GM12878 (cell line): Measurements from ENCODE around the gene RUNDC3A. TPM values are rescaled to one million over a fixed set of nuclear protein-coding genes. Genes with fewer than 3 reads are reported as not detected.

Experiments
- BACH1 ChIP-seq: fragments of 450-650 bp; IDR thresholded peaks from 2 replicates; pipeline ENCODE4 v1.6.1; 2017; ENCODE audit warnings: mild to moderate bottlenecking, borderline replicate concordance
- BHLHE40 ChIP-seq, 2 experiments: fragments of 450-650 bp in 1 of 2; IDR thresholded peaks; 2 replicates each; pipeline ENCODE4 v1.6.1; 2011 to 2017; ENCODE audit warnings: low read depth in 2 of 2, borderline replicate concordance in 1 of 2, improper control_type of control experiment in 1 of 2, low read length in 1 of 2, mild to moderate bottlenecking in 1 of 2
- EED ChIP-seq: sonication (generic); IDR thresholded peaks from 2 replicates; pipeline ENCODE4 v1.6.1; 2016; ENCODE audit warnings: antibody characterized with exemption, low read depth
- FOS ChIP-seq: IDR thresholded peaks from 3 replicates; pipeline ENCODE4 v1.6.1; 2011; ENCODE audit warnings: borderline replicate concordance; ENCODE audit not compliant: insufficient read length; ENCODE audit errors: extremely low read depth
- HDGF ChIP-seq: fragments of 450-650 bp; IDR thresholded peaks from 2 replicates; pipeline ENCODE4 v1.6.1; 2016; ENCODE audit warnings: antibody characterized with exemption
- HSF1 ChIP-seq: fragments of 150-350 bp; IDR thresholded peaks from 2 replicates; pipeline ENCODE4 v1.6.1; 2014; ENCODE audit warnings: mild to moderate bottlenecking, low read depth, low read length
- IRF4 ChIP-seq: IDR thresholded peaks from 2 replicates; pipeline ENCODE4 v1.6.1; 2011; ENCODE audit warnings: low read depth, low read length
- JUND ChIP-seq: IDR thresholded peaks from 2 replicates; pipeline ENCODE4 v1.6.1; 2012; ENCODE audit warnings: low read depth, mild to moderate bottlenecking, low read length, improper control_type of control experiment, moderate library complexity
- KLF5 ChIP-seq: fragments of 450-650 bp; IDR thresholded peaks from 2 replicates; pipeline ENCODE4 v1.6.1; 2014; ENCODE audit warnings: mild to moderate bottlenecking; ENCODE audit not compliant: partially characterized antibody
- MEF2B ChIP-seq: fragments of 450-650 bp; IDR thresholded peaks from 2 replicates; pipeline ENCODE4 v1.6.1; 2018; ENCODE audit warnings: mild to moderate bottlenecking, moderate library complexity; ENCODE audit not compliant: partially characterized antibody, poor library complexity, severe bottlenecking
- PBX3 ChIP-seq: IDR thresholded peaks from 2 replicates; pipeline ENCODE4 v1.6.1; 2011; ENCODE audit warnings: mild to moderate bottlenecking, low read depth, low read length, moderate library complexity; ENCODE audit not compliant: insufficient replicate concordance
- POLR2A ChIP-seq: IDR thresholded peaks from 2 replicates; pipeline ENCODE4 v1.6.1; 2011; ENCODE audit warnings: low read depth, mild to moderate bottlenecking, low read length
- RAD51 ChIP-seq: fragments of 450-650 bp; IDR thresholded peaks from 2 replicates; pipeline ENCODE4 v1.6.1; 2016; ENCODE audit warnings: moderate library complexity, mild to moderate bottlenecking, inconsistent platforms
- RB1 ChIP-seq: fragments of 450-650 bp; formaldehyde crosslinking; IDR thresholded peaks from 2 replicates; pipeline ENCODE4 v1.6.1; 2017; ENCODE audit warnings: mild to moderate bottlenecking, borderline replicate concordance
- RELA ChIP-seq: fragments of 450-650 bp; IDR thresholded peaks from 2 replicates; pipeline ENCODE4 v1.8.0; 2014; ENCODE audit warnings: borderline replicate concordance; ENCODE audit not compliant: partially characterized antibody
- RFX5 ChIP-seq: IDR thresholded peaks from 2 replicates; pipeline ENCODE4 v1.6.1; 2011; ENCODE audit warnings: low read depth, low read length, improper control_type of control experiment
- TCF7 ChIP-seq: IDR thresholded peaks from 2 replicates; pipeline ENCODE4 v1.6.1; 2014; ENCODE audit warnings: antibody characterized with exemption, borderline replicate concordance
- ZNF24 ChIP-seq: fragments of 450-650 bp; IDR thresholded peaks from 2 replicates; pipeline ENCODE4 v1.6.1; 2017; ENCODE audit warnings: antibody characterized with exemption, mild to moderate bottlenecking
- polyA plus RNA-seq, 11 experiments: library from polyadenylated mRNA; depleted of rRNA in 4 of 11; unstranded in 6 of 11; stranded (reverse) in 5 of 11; fragments of >200 nt; fragmentation: Nextera tagmentation in 4 of 11; fragmentation: Illumina TruSeq in 1 of 11; extraction: Ambion mirVana in 4 of 11; extraction: Trizol in 1 of 11; gene quantifications; 1 replicate in 1 of 11; 2 replicates in 10 of 11; pipeline versions ENCODE4 v1.2.1 to v1.2.3, GENCODE V29; 2011 to 2016; ENCODE audit warnings: inconsistent platforms in 2 of 11, missing spikeins in 2 of 11, low read depth in 1 of 11
- total RNA-seq, 4 experiments: library from RNA; depleted of rRNA in 3 of 4; stranded (reverse); fragments of >200 nt in 3 of 4; fragmentation: Illumina TruSeq in 1 of 4; extraction: Trizol in 1 of 4; gene quantifications; 2 replicates each; pipeline versions ENCODE4 v1.2.1 to v1.2.3, GENCODE V29; 2013 to 2021
- TF ChIP-seq, protein P1 (sequence below): fragments of 450-650 bp; IDR thresholded peaks from 2 replicates; pipeline ENCODE4 v1.6.1; 2016; ENCODE audit warnings: mild to moderate bottlenecking
- TF ChIP-seq, protein P2 (sequence below): IDR thresholded peaks from 2 replicates; pipeline ENCODE4 v1.6.1; 2011; ENCODE audit warnings: borderline replicate concordance, low read depth, mild to moderate bottlenecking, moderate library complexity, mixed read lengths, low read length; ENCODE audit not compliant: insufficient read depth; ENCODE audit errors: extremely low read length
- TF ChIP-seq, protein P3 (sequence below): fragments of 450-650 bp; conservative IDR thresholded peaks from 2 replicates; pipeline ENCODE4 v1.6.1; 2017; ENCODE audit warnings: mild to moderate bottlenecking, moderate library complexity
- TF ChIP-seq, protein P4 (sequence below): IDR thresholded peaks from 2 replicates; pipeline ENCODE4 v1.6.1; 2012; ENCODE audit warnings: low read depth, low read length, improper control_type of control experiment

Gene RUNDC3A
- total and polyA plus RNA-seq, 10 of the 15 experiments (the other 5 are each of a cell fraction or from before 2014, with no cell fraction given) = 0.07 to 0.17 TPM; not detected in 8

DNA sequence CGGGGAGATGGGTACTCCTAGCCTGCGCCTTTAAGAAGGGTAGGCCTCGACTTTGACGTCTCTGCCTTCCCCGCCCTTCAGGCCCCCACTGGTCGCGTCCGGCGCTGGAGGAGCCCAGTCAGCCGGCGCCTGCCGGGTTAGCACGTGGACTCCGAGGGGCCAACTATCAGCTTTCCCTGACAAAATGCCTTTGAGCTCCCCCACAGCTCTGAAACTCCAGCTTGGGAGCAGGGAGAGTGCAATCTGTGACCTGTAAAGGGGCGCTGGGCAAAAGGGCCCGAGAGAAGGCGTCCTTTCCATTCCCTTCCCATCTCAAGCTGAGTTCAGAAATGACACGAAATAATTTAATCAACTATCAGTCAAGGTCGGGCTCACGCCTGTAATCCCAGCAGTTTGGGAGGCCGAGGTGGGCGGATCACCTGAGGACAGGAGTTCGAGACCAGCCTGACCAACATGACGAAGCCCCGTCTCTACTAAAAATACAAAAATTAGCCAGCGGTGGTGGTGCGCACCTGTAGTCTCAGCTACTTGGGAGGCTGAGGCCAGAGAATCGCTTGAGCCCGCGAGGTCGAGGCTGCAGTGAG is 18.6 kb downstream of the RUNDC3A start (continued):
- TF ChIP-seq BHLHE40 (IDR thresholded peaks at IDR 0.05; ENCODE audit: borderline replicate concordance in 1 of 2, low read depth in 2 of 2, low read length in 1 of 2) (peak; percentile 95 to 97), JUND (no peak), RELA (peak; percentile 20), EED (no peak), RB1 (0 out of 2 replicates have a peak, but pooled peaks have one; percentile 31), HSF1 (no peak), ZNF24 (no peak), TCF7 (no peak), RAD51 (peak; percentile 88), PBX3 (no peak), KLF5 (no peak), BACH1 (no peak), IRF4 (no peak), MEF2B (peak; percentile 42), HDGF (peak; percentile 60; the same call in 1 of the 2 replicates), FOS (no peak), POLR2A (no peak; the same call in 1 of the 2 replicates), RFX5 (no peak)
- TF ChIP-seq, protein P1, sequence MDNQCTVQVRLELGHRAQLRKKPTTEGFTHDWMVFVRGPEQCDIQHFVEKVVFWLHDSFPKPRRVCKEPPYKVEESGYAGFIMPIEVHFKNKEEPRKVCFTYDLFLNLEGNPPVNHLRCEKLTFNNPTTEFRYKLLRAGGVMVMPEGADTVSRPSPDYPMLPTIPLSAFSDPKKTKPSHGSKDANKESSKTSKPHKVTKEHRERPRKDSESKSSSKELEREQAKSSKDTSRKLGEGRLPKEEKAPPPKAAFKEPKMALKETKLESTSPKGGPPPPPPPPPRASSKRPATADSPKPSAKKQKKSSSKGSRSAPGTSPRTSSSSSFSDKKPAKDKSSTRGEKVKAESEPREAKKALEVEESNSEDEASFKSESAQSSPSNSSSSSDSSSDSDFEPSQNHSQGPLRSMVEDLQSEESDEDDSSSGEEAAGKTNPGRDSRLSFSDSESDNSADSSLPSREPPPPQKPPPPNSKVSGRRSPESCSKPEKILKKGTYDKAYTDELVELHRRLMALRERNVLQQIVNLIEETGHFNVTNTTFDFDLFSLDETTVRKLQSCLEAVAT = peak; percentile 93
- TF ChIP-seq, protein P2, sequence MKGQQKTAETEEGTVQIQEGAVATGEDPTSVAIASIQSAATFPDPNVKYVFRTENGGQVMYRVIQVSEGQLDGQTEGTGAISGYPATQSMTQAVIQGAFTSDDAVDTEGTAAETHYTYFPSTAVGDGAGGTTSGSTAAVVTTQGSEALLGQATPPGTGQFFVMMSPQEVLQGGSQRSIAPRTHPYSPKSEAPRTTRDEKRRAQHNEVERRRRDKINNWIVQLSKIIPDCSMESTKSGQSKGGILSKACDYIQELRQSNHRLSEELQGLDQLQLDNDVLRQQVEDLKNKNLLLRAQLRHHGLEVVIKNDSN = peak; percentile 77
- TF ChIP-seq, protein P3, sequence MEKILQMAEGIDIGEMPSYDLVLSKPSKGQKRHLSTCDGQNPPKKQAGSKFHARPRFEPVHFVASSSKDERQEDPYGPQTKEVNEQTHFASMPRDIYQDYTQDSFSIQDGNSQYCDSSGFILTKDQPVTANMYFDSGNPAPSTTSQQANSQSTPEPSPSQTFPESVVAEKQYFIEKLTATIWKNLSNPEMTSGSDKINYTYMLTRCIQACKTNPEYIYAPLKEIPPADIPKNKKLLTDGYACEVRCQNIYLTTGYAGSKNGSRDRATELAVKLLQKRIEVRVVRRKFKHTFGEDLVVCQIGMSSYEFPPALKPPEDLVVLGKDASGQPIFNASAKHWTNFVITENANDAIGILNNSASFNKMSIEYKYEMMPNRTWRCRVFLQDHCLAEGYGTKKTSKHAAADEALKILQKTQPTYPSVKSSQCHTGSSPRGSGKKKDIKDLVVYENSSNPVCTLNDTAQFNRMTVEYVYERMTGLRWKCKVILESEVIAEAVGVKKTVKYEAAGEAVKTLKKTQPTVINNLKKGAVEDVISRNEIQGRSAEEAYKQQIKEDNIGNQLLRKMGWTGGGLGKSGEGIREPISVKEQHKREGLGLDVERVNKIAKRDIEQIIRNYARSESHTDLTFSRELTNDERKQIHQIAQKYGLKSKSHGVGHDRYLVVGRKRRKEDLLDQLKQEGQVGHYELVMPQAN = peak; percentile 56; the same call in 1 of the 2 replicates
- TF ChIP-seq, protein P4, sequence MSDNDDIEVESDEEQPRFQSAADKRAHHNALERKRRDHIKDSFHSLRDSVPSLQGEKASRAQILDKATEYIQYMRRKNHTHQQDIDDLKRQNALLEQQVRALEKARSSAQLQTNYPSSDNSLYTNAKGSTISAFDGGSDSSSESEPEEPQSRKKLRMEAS = peak; percentile 94
